ENCODE data around the gene PNLIPRP1.

The PNLIPRP1 gene

GRCh38 chr10:116632596-116633215 is 41.9 kb downstream of the PNLIPRP1 start:
- DNase-seq, result no peak

GRCh38 chr10:116633216-116633600 is 42.4 kb downstream of the PNLIPRP1 start:
- no peak for DNase-seq

GRCh38 chr10:116634126-116634975 is 43.6 kb downstream of the PNLIPRP1 start:
- no peak for DNase-seq

- DNase-seq, result no peak
Observed at GRCh38 chr10:116636385-116636784, 45.6 kb downstream of the PNLIPRP1 start.

GRCh38 chr10:116636976-116637375 is 46.2 kb downstream of the PNLIPRP1 start:
- DNase-seq, result no peak

- DNase-seq, result no peak
Observed at GRCh38 chr10:116637830-116638229, 47.1 kb downstream of the PNLIPRP1 start.

- DNase-seq, result no peak
Observed at GRCh38 chr10:116646502-116646901, 55.7 kb downstream of the PNLIPRP1 start.

- no peak for DNase-seq
Observed at GRCh38 chr10:116648903-116649302, 58.1 kb downstream of the PNLIPRP1 start.

GRCh38 chr10:116653885-116654284 is 63.1 kb downstream of the PNLIPRP1 start:
- no peak for DNase-seq

GRCh38 chr10:116654816-116655215 is 64.1 kb downstream of the PNLIPRP1 start:
- DNase-seq, result no peak

GRCh38 chr10:116655568-116655967 is 64.8 kb downstream of the PNLIPRP1 start:
- no peak for DNase-seq

GRCh38 chr10:116656044-116656443 is 65.3 kb downstream of the PNLIPRP1 start:
- no peak for DNase-seq

GRCh38 chr10:116657863-116658551 is 67.2 kb downstream of the PNLIPRP1 start:
- DNase-seq, result no peak

Measured in DMS 273 treated with DMSO at 0.1 percent for 48 hours (cell line).